ENCODE data around the gene OR5T1. TPM values are rescaled to one million over a fixed set of nuclear protein-coding genes. Genes with fewer than 3 reads are reported as not detected.

OR5T1 gene
- total RNA-seq, 5 donors from 2014 or later (not counting 1 experiment from before 2014, with no cell fraction given): not detected

GRCh38 chr11:56314844-56315243, 40.9 kb downstream of the OR5T1 start, which contains the start of gene OR8K3:
OR8K3 (plus strand) TSS chr11:56315144; CDS start chr11:56318307, 3,163 bp downstream.
- H3K4me1 ChIP-seq (ENCODE audit: control insufficient read depth in 1 of 2, extremely low read depth in 1 of 2, insufficient read depth in 2 of 2, low read length in 2 of 2): no peaks in the 10 kb centered on the region
- H3K36me3 ChIP-seq (ENCODE audit: control insufficient read depth in 2 of 2, extremely low read depth in 1 of 2, insufficient read depth in 1 of 2, low read length in 1 of 2): no peaks in the 10 kb centered on the region
- no peaks in the 10 kb centered on the region for H3K9me3 ChIP-seq
- peaks cover 12 to 30% (median 14%) of the 10 kb centered on the region in 3 donors for H3K9me3 Mint-ChIP-seq
- no peaks in the 10 kb centered on the region for H3K27me3 ChIP-seq (replicated peaks in 1 of 2; ENCODE audit: control insufficient read depth in 2 of 2, extremely low read depth in 1 of 2, insufficient read depth in 2 of 2, low read length in 1 of 2)
- no peaks in the 10 kb centered on the region for H3K4me1 Mint-ChIP-seq
- no peaks in the 10 kb centered on the region for H3K27me3 Mint-ChIP-seq
- H3K4me3 Mint-ChIP-seq: no peak within 1 kb of the TSS
- ATAC-seq (replicated peaks in 1 of 4) (no peak), DNase-seq (no peak)
- no peaks in the 10 kb centered on the region for H3K36me3 Mint-ChIP-seq
- ChIA-PET CTCF (no interaction called here), POLR2A (no interaction called here)
- no peak within 1 kb of the TSS for H3K4me3 ChIP-seq (ENCODE audit: control insufficient read depth in 1 of 2, extremely low read depth in 1 of 2, low read length in 1 of 2)
- no peak within 1 kb of the TSS for H3K27ac Mint-ChIP-seq
- H3K27ac ChIP-seq (ENCODE audit: low read length): no peak within 1 kb of the TSS

Other genes starting within 250 kb of the OR5T1 start
- gene OR5AS1, start 246.5 kb upstream of the OR5T1 start, total RNA-seq: not detected
- not detected for gene OR8I2, start 180.8 kb upstream of the OR5T1 start, total RNA-seq
- gene OR8H2, start 170.5 kb upstream of the OR5T1 start, total RNA-seq: not detected
- gene OR8H3, start 151.8 kb upstream of the OR5T1 start, total RNA-seq: not detected
- gene OR8J3, start 134.0 kb upstream of the OR5T1 start, total RNA-seq: not detected
- gene OR8K5, start 113.8 kb upstream of the OR5T1 start, total RNA-seq: not detected
- not detected for gene OR5J2, start 97.5 kb upstream of the OR5T1 start, total RNA-seq
- gene OR5T2, start 39.9 kb upstream of the OR5T1 start, total RNA-seq: not detected
- not detected for gene OR5T3, start 21.9 kb upstream of the OR5T1 start, total RNA-seq
- not detected for gene OR8H1, start 18.1 kb downstream of the OR5T1 start, total RNA-seq
- not detected for gene OR8K3, start 41.0 kb downstream of the OR5T1 start, total RNA-seq
- gene OR8K1, start 71.9 kb downstream of the OR5T1 start, total RNA-seq: not detected
- gene OR8J1, start 80.1 kb downstream of the OR5T1 start, total RNA-seq: not detected
- gene OR8U1, start 101.5 kb downstream of the OR5T1 start, total RNA-seq: not detected
- not detected for gene OR5AL1, start 138.5 kb downstream of the OR5T1 start, total RNA-seq
- not detected for gene OR5M3, start 199.2 kb downstream of the OR5T1 start, total RNA-seq
- gene OR5M8, start 217.2 kb downstream of the OR5T1 start, total RNA-seq: not detected

Data from T-cell (primary cell).